Tibial nerve (tissue), 4 donors: ENCODE measurements around the gene TMPRSS6. TPM values are rescaled to one million over a fixed set of nuclear protein-coding genes. Genes with fewer than 3 reads are reported as not detected.
"Not testable (repeated sequence)": the region's sequence is repeated elsewhere in the genome, so short reads cannot be mapped to it uniquely, and the experiment has no call there.

Experiments
- DNase-seq, 2 donors: peaks; one replicate each; pipeline ENCODE4 v3.0.0-alpha.2; 2019; ENCODE audit warnings: low spot score in 2 of 2
- H3K27ac ChIP-seq, 4 donors: fragments of 200-600 bp; sonication (generic) in 3 of 4; one replicate each; pipeline ENCODE4 v1.5.1; 2017 to 2019; ENCODE audit warnings: mild to moderate bottlenecking in 1 of 4
- H3K27me3 ChIP-seq, 2 donors: fragments of 200-600 bp; sonication (generic) in 1 of 2; one replicate each; pipeline versions ENCODE4 v1.5.1 to v1.6.0; 2017 to 2019
- H3K36me3 ChIP-seq, 3 donors: fragments of 200-600 bp; sonication (generic); one replicate each; pipeline ENCODE4 v1.5.1; 2018 to 2019
- H3K4me1 ChIP-seq, 4 donors: fragments of 200-600 bp; sonication (generic) in 3 of 4; one replicate each; pipeline ENCODE4 v1.5.1; 2017 to 2019
- H3K4me3 ChIP-seq, 4 donors: fragments of 200-600 bp; sonication (generic) in 3 of 4; one replicate each; pipeline ENCODE4 v1.5.1; 2017 to 2019; ENCODE audit warnings: mild to moderate bottlenecking in 1 of 4, moderate library complexity in 1 of 4
- H3K9me3 ChIP-seq, 4 donors: fragments of 200-600 bp; sonication (generic) in 3 of 4; one replicate each; pipeline ENCODE4 v1.5.1; 2017 to 2019
- CTCF ChIP-seq, 5 experiments: fragments of 200-600 bp in 3 of 5; fragments of 450-650 bp in 2 of 5; sonication (generic) in 3 of 5; IDR thresholded peaks; one replicate each; pipeline ENCODE4 v1.5.1; 2016 to 2019; ENCODE audit warnings: antibody characterized with exemption in 5 of 5, mild to moderate bottlenecking in 3 of 5, moderate library complexity in 2 of 5
- EP300 ChIP-seq, 2 donors: sonication (generic); formaldehyde crosslinking; IDR thresholded peaks; one replicate each; pipeline ENCODE4 v1.6.1; 2017; ENCODE audit warnings: antibody characterized with exemption in 2 of 2, mild to moderate bottlenecking in 1 of 2
- POLR2A ChIP-seq, 2 donors: fragments of 450-650 bp; IDR thresholded peaks; one replicate each; pipeline ENCODE4 v1.6.1; 2017; ENCODE audit warnings: antibody characterized with exemption in 2 of 2, mild to moderate bottlenecking in 2 of 2, moderate library complexity in 2 of 2
- WGBS, 2 donors: methylation state at CpG; one replicate each; pipeline ENCODE4 v1.1.5; 2018; 5-methylcytosine and 5-hydroxymethylcytosine counted together
- total RNA-seq, 4 donors: library from RNA; depleted of rRNA; stranded (reverse); fragments of >200 nt; gene quantifications; one replicate each; pipeline ENCODE4 v1.1.0, GENCODE V29; 2016

Gene TMPRSS6
- total RNA-seq, 4 donors from 2014 or later, result not detected

GRCh38 chr22:37075822-37076433 lies 33.6 kb downstream of the TMPRSS6 start:
- no peak for DNase-seq
- Histone ChIP-seq H3K27me3 (peaks cover 0 to 50% of the 10 kb centered on the region in 2 donors), H3K36me3 (no peaks in the 10 kb centered on the region), H3K27ac (no peak overlapping the region), H3K4me1 (no peaks in the 10 kb centered on the region), H3K4me3 (no peak overlapping the region), H3K9me3 (no peaks in the 10 kb centered on the region)
- 72 to 76% methylated on average over 7 to 9 of the region's 9 CpGs for WGBS, 2 donors
- no peak for TF ChIP-seq CTCF (IDR thresholded peaks at IDR 0.05)
- TF ChIP-seq EP300 (IDR thresholded peaks at IDR 0.05), result no peak
- no peak for TF ChIP-seq POLR2A (IDR thresholded peaks at IDR 0.05)

- DNase-seq, result no peak
- H3K27me3 ChIP-seq, result peaks cover 0 to 59% of the 10 kb centered on the region in 2 donors
- 57% methylated on average over 16 to 17 of the region's 17 CpGs for WGBS, 2 donors
- no peak for TF ChIP-seq CTCF (IDR thresholded peaks at IDR 0.05)
- no peak for TF ChIP-seq POLR2A (IDR thresholded peaks at IDR 0.05)
- TF ChIP-seq EP300 (IDR thresholded peaks at IDR 0.05), result no peak
- no peaks in the 10 kb centered on the region for H3K9me3 ChIP-seq
- no peak overlapping the region for H3K27ac ChIP-seq
- no peaks in the 10 kb centered on the region for H3K36me3 ChIP-seq
- no peaks in the 10 kb centered on the region for H3K4me1 ChIP-seq
- no peak overlapping the region for H3K4me3 ChIP-seq
Observed at GRCh38 chr22:37075046-37075445, 34.5 kb downstream of the TMPRSS6 start.

- Histone ChIP-seq H3K36me3 (no peaks in the 10 kb centered on the region), H3K27ac (no peak overlapping the region), H3K4me3 (no peak overlapping the region), H3K27me3 (peaks cover 0 to 60% of the 10 kb centered on the region in 2 donors), H3K9me3 (no peaks in the 10 kb centered on the region), H3K4me1 (no peaks in the 10 kb centered on the region)
- no peak for TF ChIP-seq EP300 (IDR thresholded peaks at IDR 0.05)
- no peak for TF ChIP-seq CTCF (IDR thresholded peaks at IDR 0.05)
- no peak for TF ChIP-seq POLR2A (IDR thresholded peaks at IDR 0.05)
- WGBS, 2 donors, result 59 to 63% methylated on average over 16 of the region's 16 CpGs
- DNase-seq, result no peak
Observed at GRCh38 chr22:37074537-37074936, 35.0 kb downstream of the TMPRSS6 start.

GRCh38 chr22:37072673-37073072 lies 36.8 kb downstream of the TMPRSS6 start:
- no peak for DNase-seq
- H3K9me3 ChIP-seq, result no peaks in the 10 kb centered on the region
- H3K27ac ChIP-seq, result no peak overlapping the region
- H3K4me1 ChIP-seq, result no peaks in the 10 kb centered on the region
- no peaks in the 10 kb centered on the region for H3K36me3 ChIP-seq
- peaks cover 0 to 73% of the 10 kb centered on the region in 2 donors for H3K27me3 ChIP-seq
- 91 to 94% methylated on average over 8 of the region's 8 CpGs for WGBS, 2 donors
- no peak overlapping the region for H3K4me3 ChIP-seq
- no peak for TF ChIP-seq CTCF (IDR thresholded peaks at IDR 0.05)
- TF ChIP-seq EP300 (IDR thresholded peaks at IDR 0.05), result no peak
- no peak for TF ChIP-seq POLR2A (IDR thresholded peaks at IDR 0.05)

- H3K9me3 ChIP-seq, DNase-seq, H3K4me3 ChIP-seq, H3K36me3 ChIP-seq, H3K4me1 ChIP-seq, H3K27ac ChIP-seq: not testable (repeated sequence)
- 93 to 94% methylated on average over 5 of the region's 5 CpGs for WGBS, 2 donors
- peaks cover 0 to 66% of the 10 kb centered on the region in 2 donors for H3K27me3 ChIP-seq
Observed at GRCh38 chr22:37071850-37072592, 37.5 kb downstream of the TMPRSS6 start.
